Fibroblast of gingiva (primary cell): ENCODE data around the gene HOMER1.
"Not testable (repeated sequence)": the region's sequence is repeated elsewhere in the genome, so short reads cannot be mapped to it uniquely, and the experiment has no call there.

Experiments used
- DNase-seq: peaks from one replicate; pipeline ENCODE4 v3.0.0-alpha.2; 2011; ENCODE audit warnings: low read depth

The HOMER1 gene

GRCh38 chr5:79417495-79417894, 96.4 kb downstream of the HOMER1 start:
- DNase-seq = no peak

- peak; percentile 47 for DNase-seq
These were observed 97.4 kb downstream of the HOMER1 start for GRCh38 chr5:79416499-79416898.

- no peak for DNase-seq
These were observed 100.8 kb downstream of the HOMER1 start for GRCh38 chr5:79413112-79413511.

- DNase-seq = no peak
These were observed 105.9 kb downstream of the HOMER1 start for GRCh38 chr5:79408028-79408427.

- DNase-seq = no peak
These were observed 106.3 kb downstream of the HOMER1 start for GRCh38 chr5:79407591-79407990.

GRCh38 chr5:79401216-79401615, 112.7 kb downstream of the HOMER1 start:
- no peak for DNase-seq

GRCh38 chr5:79399046-79399445, 114.9 kb downstream of the HOMER1 start:
- DNase-seq = no peak

GRCh38 chr5:79397080-79397479, 116.9 kb downstream of the HOMER1 start:
- no peak for DNase-seq

GRCh38 chr5:79396265-79396664, 117.7 kb downstream of the HOMER1 start:
- no peak for DNase-seq

GRCh38 chr5:79395296-79395695, 118.6 kb downstream of the HOMER1 start:
- no peak for DNase-seq

- no peak for DNase-seq
These were observed 121.2 kb downstream of the HOMER1 start for GRCh38 chr5:79392776-79393175.

- DNase-seq = no peak
These were observed 127.3 kb downstream of the HOMER1 start for GRCh38 chr5:79386679-79387078.

- not testable (repeated sequence) for DNase-seq
These were observed 128.8 kb downstream of the HOMER1 start for GRCh38 chr5:79385126-79385525.

GRCh38 chr5:79378510-79379186, 135.3 kb downstream of the HOMER1 start:
- DNase-seq = no peak

GRCh38 chr5:79357398-79357797, 156.5 kb downstream of the HOMER1 start:
- no peak for DNase-seq

- no peak for DNase-seq
These were observed 164.1 kb downstream of the HOMER1 start for GRCh38 chr5:79349881-79350280.

GRCh38 chr5:79349047-79349446, 164.9 kb downstream of the HOMER1 start:
- DNase-seq = no peak

GRCh38 chr5:79346420-79346824, 167.5 kb downstream of the HOMER1 start:
- peak; percentile 2 for DNase-seq

GRCh38 chr5:79333852-79334557, 179.9 kb downstream of the HOMER1 start:
- DNase-seq = no peak

- peak; percentile 8 for DNase-seq
These were observed 183.9 kb downstream of the HOMER1 start for GRCh38 chr5:79330071-79330470.

GRCh38 chr5:79329453-79329852, 184.5 kb downstream of the HOMER1 start:
- DNase-seq = no peak
